ENCODE measurements around the gene MPDZ. TPM values are rescaled to one million over a fixed set of nuclear protein-coding genes. Genes with fewer than 3 reads are reported as not detected.

Gene MPDZ
- total and polyA plus RNA-seq, 12 donors: 28.0 to 100 (median 75.4) TPM

GRCh38 chr9:13113216-13113615, 166.3 kb downstream of the MPDZ start:
- no peak for DNase-seq
- H3K9me3 ChIP-seq: no peaks in the 10 kb centered on the region
- no peak overlapping the region for H3K27ac ChIP-seq
- WGBS, 2 donors: 66 to 71% methylated on average over 3 of the region's 3 CpGs
- intact Hi-C loops (cut with DNase I): loop anchor here in 1 of 10 donors (10.0 kb wide), 1 partner anchor 62 kb away; no protein-coding TSS in a partner anchor
- no peak overlapping the region for H3K4me3 ChIP-seq
- TF ChIP-seq CTCF (IDR thresholded peaks at IDR 0.05): no peak
- no peaks in the 10 kb centered on the region for H3K27me3 ChIP-seq
- peaks cover 0 to 95% (median 43%) of the 10 kb centered on the region in 9 donors for H3K36me3 ChIP-seq
- ATAC-seq: no peak
- peaks cover 0 to 11% (median 5%) of the 10 kb centered on the region in 9 donors for H3K4me1 ChIP-seq

GRCh38 chr9:13111778-13112177, 167.7 kb downstream of the MPDZ start:
- no peak for DNase-seq
- no peak overlapping the region for H3K4me3 ChIP-seq
- 89 to 98% methylated on average over 2 of the region's 2 CpGs for WGBS, 2 donors
- H3K9me3 ChIP-seq: no peaks in the 10 kb centered on the region
- no peak overlapping the region for H3K27ac ChIP-seq
- intact Hi-C loops (cut with DNase I): loop anchor here in 1 of 10 donors (10.0 kb wide), 1 partner anchor 63 kb away; no protein-coding TSS in a partner anchor
- peaks cover 0 to 11% (median 5%) of the 10 kb centered on the region in 9 donors for H3K4me1 ChIP-seq
- TF ChIP-seq CTCF (IDR thresholded peaks at IDR 0.05): no peak
- no peak for ATAC-seq
- H3K36me3 ChIP-seq: peaks cover 0 to 96% (median 43%) of the 10 kb centered on the region in 9 donors
- no peaks in the 10 kb centered on the region for H3K27me3 ChIP-seq

GRCh38 chr9:13110766-13111417, 168.6 kb downstream of the MPDZ start:
- no peak overlapping the region for H3K27ac ChIP-seq
- 15% methylated on average over 3 of the region's 3 CpGs for WGBS, 2 donors
- ATAC-seq: peak in 5 of 8 donors; percentile 49 to 59 (median 51)

GRCh38 chr9:13109781-13110180, 169.7 kb downstream of the MPDZ start:
- ATAC-seq (no peak), DNase-seq (no peak)
- TF ChIP-seq CTCF (IDR thresholded peaks at IDR 0.05): no peak
- Histone ChIP-seq H3K36me3 (peaks cover 0 to 100% (median 50%) of the 10 kb centered on the region in 9 donors), H3K27me3 (no peaks in the 10 kb centered on the region), H3K27ac (no peak overlapping the region), H3K9me3 (no peaks in the 10 kb centered on the region), H3K4me1 (peaks cover 0 to 11% (median 5%) of the 10 kb centered on the region in 9 donors), H3K4me3 (no peak overlapping the region)
- WGBS, 2 donors: 89 to 92% methylated on average over 5 of the region's 5 CpGs
- intact Hi-C loops (cut with DNase I): loop anchor here in 1 of 10 donors (10.0 kb wide), 1 partner anchor 65 kb away; no protein-coding TSS in a partner anchor

More at GRCh38 chr9:13110766-13111417, 168.6 kb downstream of the MPDZ start:
- no peak for TF ChIP-seq CTCF (IDR thresholded peaks at IDR 0.05)
- Histone ChIP-seq H3K4me3 (no peak overlapping the region), H3K9me3 (no peaks in the 10 kb centered on the region), H3K36me3 (peaks cover 0 to 97% (median 43%) of the 10 kb centered on the region in 9 donors), H3K27me3 (no peaks in the 10 kb centered on the region), H3K4me1 (peaks cover 0 to 11% (median 5%) of the 10 kb centered on the region in 9 donors)
- peak; percentile 18 to 30 for DNase-seq
- intact Hi-C loops (cut with DNase I): loop anchor here in 1 of 10 donors (10.0 kb wide), 1 partner anchor 64 kb away; no protein-coding TSS in a partner anchor
